HepG2 (cell line): ENCODE results near the gene RGS19. TPM values are rescaled to one million over a fixed set of nuclear protein-coding genes. Genes with fewer than 3 reads are reported as not detected.

Source experiments
- AGO2 ChIP-seq: fragments of 200-400 bp; formaldehyde crosslinking; optimal IDR thresholded peaks from 2 replicates; pipeline ENCODE3; 2017; ENCODE audit warnings: mild to moderate bottlenecking, low read depth, low read length, moderate library complexity
- BRCA1 ChIP-seq: sonication (generic); formaldehyde crosslinking; IDR thresholded peaks from 2 replicates; pipeline ENCODE4 v1.4.0; 2020; ENCODE audit warnings: missing genetic modification reagents
- HDAC2 ChIP-seq: sonication (generic); formaldehyde crosslinking; IDR thresholded peaks from 2 replicates; pipeline ENCODE4 v1.4.0; 2020; ENCODE audit warnings: missing genetic modification reagents
- HMG20B ChIP-seq: conservative IDR thresholded peaks from 2 replicates; pipeline ENCODE4 v1.6.1; 2016; ENCODE audit warnings: missing genetic modification reagents, missing compliant biosample characterization
- HNRNPLL ChIP-seq: fragments of 200-400 bp; formaldehyde crosslinking; IDR thresholded peaks from 2 replicates; pipeline ENCODE4 v1.6.1; 2017; ENCODE audit warnings: mild to moderate bottlenecking, low read depth, low read length; ENCODE audit not compliant: poor library complexity, severe bottlenecking
- JUN ChIP-seq: sonication (generic); formaldehyde crosslinking; IDR thresholded peaks from 2 replicates; pipeline ENCODE4 v1.4.0; 2020; ENCODE audit warnings: mild to moderate bottlenecking, missing genetic modification reagents
- NFE2L1 ChIP-seq: sonication (generic); formaldehyde crosslinking; IDR thresholded peaks from 2 replicates; pipeline ENCODE4 v1.4.0; 2020; ENCODE audit warnings: missing genetic modification reagents, mild to moderate bottlenecking, borderline replicate concordance
- NPAS2 ChIP-seq: sonication (generic); formaldehyde crosslinking; IDR thresholded peaks from 2 replicates; pipeline ENCODE4 v1.8.0; 2022; ENCODE audit warnings: mild to moderate bottlenecking, missing genetic modification reagents, borderline replicate concordance
- RERE ChIP-seq: IDR thresholded peaks from 2 replicates; pipeline ENCODE4 v1.6.1; 2016; ENCODE audit warnings: low read depth, missing genetic modification reagents, missing compliant biosample characterization
- RFXANK ChIP-seq: IDR thresholded peaks from 2 replicates; pipeline ENCODE4 v1.6.1; 2016
- TFE3 ChIP-seq: IDR thresholded peaks from 2 replicates; pipeline ENCODE4 v1.6.1; 2016
- ZBTB3 ChIP-seq: sonication (generic); formaldehyde crosslinking; IDR thresholded peaks from 2 replicates; pipeline ENCODE4 v1.4.0; 2020; ENCODE audit warnings: low read depth, mild to moderate bottlenecking, moderate library complexity, missing genetic modification reagents, borderline replicate concordance
- ZBTB39 ChIP-seq: sonication (generic); formaldehyde crosslinking; IDR thresholded peaks from 2 replicates; pipeline ENCODE4 v1.5.0; 2020; ENCODE audit warnings: missing genetic modification reagents
- ZMYM2 ChIP-seq: sonication (generic); formaldehyde crosslinking; IDR thresholded peaks from 2 replicates; pipeline ENCODE4 v1.8.0; 2022; ENCODE audit warnings: mild to moderate bottlenecking, missing genetic modification reagents
- ZNF512 ChIP-seq: sonication (generic); formaldehyde crosslinking; IDR thresholded peaks from 2 replicates; pipeline ENCODE4 v1.4.0; 2020; ENCODE audit warnings: mild to moderate bottlenecking, missing genetic modification reagents
- ZNF572 ChIP-seq: sonication (generic); formaldehyde crosslinking; IDR thresholded peaks from 2 replicates; pipeline ENCODE4 v1.5.1; 2020; ENCODE audit warnings: mild to moderate bottlenecking, missing genetic modification reagents
- ZNF737 ChIP-seq: sonication (generic); formaldehyde crosslinking; IDR thresholded peaks from 2 replicates; pipeline ENCODE4 v1.5.0; 2020; ENCODE audit warnings: missing genetic modification reagents, mild to moderate bottlenecking, borderline replicate concordance
- ZNF768 ChIP-seq: sonication (generic); formaldehyde crosslinking; IDR thresholded peaks from 2 replicates; pipeline ENCODE4 v1.4.0; 2020; ENCODE audit warnings: missing genetic modification reagents
- ZNF781 ChIP-seq: sonication (generic); formaldehyde crosslinking; IDR thresholded peaks from 2 replicates; pipeline ENCODE4 v1.5.1; 2020; ENCODE audit warnings: borderline replicate concordance, mild to moderate bottlenecking, missing genetic modification reagents; ENCODE audit errors: not compliant biosample characterization
- polyA plus RNA-seq, 8 experiments: library from polyadenylated mRNA; depleted of rRNA in 3 of 8; stranded (reverse) in 7 of 8; unstranded in 1 of 8; fragments of >200 nt; fragmentation: Illumina TruSeq in 4 of 8; extraction: Trizol in 4 of 8; gene quantifications; 2 replicates each; pipeline versions ENCODE4 v1.2.1 to v1.2.3, GENCODE V29; 2011 to 2016; ENCODE audit warnings: low read depth in 4 of 8, missing spikeins in 1 of 8, mixed read lengths in 1 of 8; ENCODE audit not compliant: insufficient read depth in 1 of 8
- total RNA-seq, 5 experiments: library from RNA; depleted of rRNA; stranded (reverse); fragments of >200 nt; fragmentation: Illumina TruSeq; extraction: Trizol; gene quantifications; 2 replicates each; pipeline ENCODE4 v1.2.3, GENCODE V29; 2016; ENCODE audit warnings: low read depth in 1 of 5

Gene RGS19
- total and polyA plus RNA-seq, 2 of the 13 experiments (the other 11 are each of a cell fraction or from before 2014, with no cell fraction given) = 10.7 to 11.9 TPM

GRCh38 chr20:64092258-64093012, 13.1 kb upstream of the RGS19 start (continued):
- TF ChIP-seq HNRNPLL = no peak
- TF ChIP-seq ZNF572 (CRISPR knock-in tag) = 0 out of 2 replicates have a peak, but pooled peaks have one; percentile 55
- TF ChIP-seq JUN (CRISPR knock-in tag) = no peak
- no peak; the same call in 1 of the 2 replicates for TF ChIP-seq ZNF768 (CRISPR knock-in tag)
- no peak for TF ChIP-seq ZBTB3 (CRISPR knock-in tag)
- TF ChIP-seq ZBTB39 (CRISPR knock-in tag) = no peak
- no peak for TF ChIP-seq RFXANK
- TF ChIP-seq HDAC2 (CRISPR knock-in tag) = no peak
- TF ChIP-seq ZNF781 = no peak
- no peak for TF ChIP-seq AGO2
- TF ChIP-seq TFE3 (CRISPR knock-in tag) = no peak
- TF ChIP-seq HMG20B (CRISPR knock-in tag) = no peak
- 0 out of 2 replicates have a peak, but pooled peaks have one; percentile 8 for TF ChIP-seq ZMYM2 (CRISPR knock-in tag)
- no peak for TF ChIP-seq ZNF737 (CRISPR knock-in tag)
- peak; percentile 80; the same call in 1 of the 2 replicates for TF ChIP-seq NFE2L1
- TF ChIP-seq RERE = no peak
- no peak for TF ChIP-seq BRCA1 (CRISPR knock-in tag)
- TF ChIP-seq ZNF512 (CRISPR knock-in tag) = no peak
- TF ChIP-seq NPAS2 (CRISPR knock-in tag) = no peak
